SK-N-MC (cell line): ENCODE results near the gene GRIA3.
"Not testable (repeated sequence)": the region's sequence is repeated elsewhere in the genome, so short reads cannot be mapped to it uniquely, and the experiment has no call there.

Experiments used
- DNase-seq: peaks from one replicate; pipeline ENCODE4 v3.0.0-alpha.2; 2011; ENCODE audit warnings: low read depth, low spot score
- H3K27ac ChIP-seq: fragments of 200-600 bp; sonication (generic); 2 replicates; pipeline ENCODE4 v1.5.1; 2016; ENCODE audit warnings: mixed run types
- H3K36me3 ChIP-seq: fragments of 200-600 bp; sonication (generic); 2 replicates; pipeline ENCODE4 v1.6.1; 2017; ENCODE audit warnings: antibody characterized with exemption, low read length, mixed read lengths; ENCODE audit not compliant: insufficient read depth
- H3K4me3 ChIP-seq: fragments of 200-600 bp; sonication (generic); 2 replicates; pipeline ENCODE4 v1.5.1; 2016
- H3K9ac ChIP-seq: fragments of 200-600 bp; sonication (generic); 2 replicates; pipeline ENCODE4 v1.8.0; 2017; ENCODE audit warnings: mixed run types, mixed read lengths; ENCODE audit not compliant: insufficient read length
- H3K9me3 ChIP-seq: fragments of 200-600 bp; sonication (generic); 2 replicates; pipeline ENCODE4 v1.6.1; 2017; ENCODE audit warnings: low read depth, mild to moderate bottlenecking, antibody characterized with exemption, low read length, moderate library complexity, mixed read lengths
- EZH2 ChIP-seq: fragments of 200-600 bp; sonication (generic); IDR thresholded peaks from one replicate; pipeline ENCODE4 v1.6.1; 2017; ENCODE audit warnings: antibody characterized with exemption
- FOXP2 ChIP-seq: optimal IDR thresholded peaks from 2 replicates; pipeline ENCODE3; 2011; ENCODE audit warnings: mild to moderate bottlenecking, moderate library complexity; ENCODE audit not compliant: insufficient read depth; ENCODE audit errors: extremely low read length, control extremely low read depth
- POLR2AphosphoS5 ChIP-seq: IDR thresholded peaks from 2 replicates; pipeline ENCODE4 v1.6.1; 2012; ENCODE audit warnings: mild to moderate bottlenecking, low read depth, low read length, borderline replicate concordance

GRIA3 gene

GRCh38 chrX:123425904-123426303 is 241.8 kb downstream of the GRIA3 start:
- no peak for DNase-seq
- TF ChIP-seq FOXP2 (no peak), EZH2 (no peak), POLR2AphosphoS5 (no peak)
- H3K27ac ChIP-seq, result peak overlapping the region; percentile 73

GRCh38 chrX:123432361-123433150 is 248.5 kb downstream of the GRIA3 start:
- TF ChIP-seq EZH2, result no peak
- no peak for TF ChIP-seq POLR2AphosphoS5
- no peak for TF ChIP-seq FOXP2
- Histone ChIP-seq H3K36me3 (no peaks in the 10 kb centered on the region), H3K27ac (no peak overlapping the region), H3K9ac (no peak overlapping the region), H3K9me3 (no peaks in the 10 kb centered on the region), H3K4me3 (no peak overlapping the region)
- no peak for DNase-seq

More at GRCh38 chrX:123425904-123426303, 241.8 kb downstream of the GRIA3 start:
- Histone ChIP-seq H3K36me3 (no peaks in the 10 kb centered on the region), H3K9me3 (no peaks in the 10 kb centered on the region), H3K9ac (no peak overlapping the region), H3K4me3 (peak overlapping the region; percentile 19; the same call in 1 of the 2 replicates)

GRCh38 chrX:123436512-123437136 is 252.5 kb downstream of the GRIA3 start:
- DNase-seq, result no peak
- Histone ChIP-seq H3K36me3 (no peaks in the 10 kb centered on the region), H3K9ac (no peak overlapping the region), H3K4me3 (no peak overlapping the region), H3K9me3 (no peaks in the 10 kb centered on the region), H3K27ac (no peak overlapping the region)
- TF ChIP-seq FOXP2 (no peak), POLR2AphosphoS5 (no peak), EZH2 (no peak)

- DNase-seq, H3K4me3 ChIP-seq, H3K36me3 ChIP-seq, H3K27ac ChIP-seq, H3K9ac ChIP-seq, H3K9me3 ChIP-seq: not testable (repeated sequence)
These were observed 255.8 kb downstream of the GRIA3 start for GRCh38 chrX:123439926-123440325.

GRCh38 chrX:123442764-123443163 is 258.7 kb downstream of the GRIA3 start:
- Histone ChIP-seq H3K9ac (no peak overlapping the region), H3K27ac (no peak overlapping the region), H3K9me3 (no peaks in the 10 kb centered on the region), H3K4me3 (no peak overlapping the region), H3K36me3 (no peaks in the 10 kb centered on the region)
- TF ChIP-seq FOXP2 (no peak), EZH2 (no peak), POLR2AphosphoS5 (no peak)
- no peak for DNase-seq

- no peaks in the 10 kb centered on the region for H3K9me3 ChIP-seq
- TF ChIP-seq EZH2 (no peak), FOXP2 (no peak), POLR2AphosphoS5 (no peak)
- DNase-seq, result no peak
- no peak overlapping the region for H3K27ac ChIP-seq
- H3K4me3 ChIP-seq, result no peak overlapping the region
- H3K36me3 ChIP-seq, result no peaks in the 10 kb centered on the region
- no peak overlapping the region for H3K9ac ChIP-seq
These were observed 263.4 kb downstream of the GRIA3 start for GRCh38 chrX:123447506-123447905.

- H3K36me3 ChIP-seq, result no peaks in the 10 kb centered on the region
- H3K9ac ChIP-seq, result no peak overlapping the region
- no peak for DNase-seq
- TF ChIP-seq FOXP2 (no peak), POLR2AphosphoS5 (no peak), EZH2 (no peak)
- no peak overlapping the region for H3K4me3 ChIP-seq
- H3K9me3 ChIP-seq, result no peaks in the 10 kb centered on the region
- H3K27ac ChIP-seq, result no peak overlapping the region
These were observed 265.3 kb downstream of the GRIA3 start for GRCh38 chrX:123449335-123449734.

GRCh38 chrX:123450222-123450621 is 266.1 kb downstream of the GRIA3 start:
- H3K36me3 ChIP-seq, result no peaks in the 10 kb centered on the region
- no peak overlapping the region for H3K4me3 ChIP-seq
- DNase-seq, result no peak
- no peak for TF ChIP-seq FOXP2
- TF ChIP-seq POLR2AphosphoS5, result no peak
- no peak for TF ChIP-seq EZH2
- no peaks in the 10 kb centered on the region for H3K9me3 ChIP-seq
- no peak overlapping the region for H3K27ac ChIP-seq
- no peak overlapping the region for H3K9ac ChIP-seq
